CD4-positive, alpha-beta T cell (primary cell): Measurements from ENCODE around the gene ACSL5. TPM values are rescaled to one million over a fixed set of nuclear protein-coding genes. Genes with fewer than 3 reads are reported as not detected.

Experiments
- ATAC-seq: fragments of 200-7000 bp; cut with Tn5 transposase; one replicate; pipeline ENCODE4 v1.10.0; 2022; ENCODE audit warnings: mild to moderate bottlenecking; ENCODE audit not compliant: poor library complexity
- CTCF ChIA-PET: fragments of 350-600 bp; sonication (Branson Sonifier 250); formaldehyde crosslinking; loops from one replicate; lab custom pipeline; 2021; ENCODE audit warnings: antibody characterized with exemption, inconsistent platforms; lab: Charles Lee
- POLR2A ChIA-PET: fragments of 350-600 bp; sonication (Branson Sonifier 250); formaldehyde crosslinking; loops from one replicate; lab custom pipeline; 2021; ENCODE audit warnings: antibody characterized with exemption, inconsistent platforms; lab: Charles Lee
- DNase-seq, 14 experiments: peaks; one replicate each; pipeline ENCODE4 v3.0.0-alpha.2; 2013 to 2020; ENCODE audit warnings: mixed read lengths in 2 of 14
- H3K27ac ChIP-seq, 2 donors: one replicate each; pipeline versions ENCODE4 v1.5.1 to v1.7.0; 2013; ENCODE audit warnings: low read length in 2 of 2, low read depth in 1 of 2, mild to moderate bottlenecking in 1 of 2
- H3K27me3 ChIP-seq, 2 experiments: 1 replicate in 1 of 2; 2 replicates in 1 of 2; pipeline versions ENCODE4 v1.6.1 to v1.7.0; 2013; ENCODE audit warnings: low read length in 2 of 2, control low read depth in 1 of 2, mild to moderate bottlenecking in 1 of 2, moderate library complexity in 1 of 2; ENCODE audit not compliant: insufficient read depth in 2 of 2, control insufficient read depth in 1 of 2
- H3K36me3 ChIP-seq: one replicate; pipeline ENCODE4 v1.6.1; 2013; ENCODE audit warnings: low read length, control low read depth; ENCODE audit not compliant: insufficient read depth
- H3K4me1 ChIP-seq: one replicate; pipeline ENCODE4 v1.6.1; 2013; ENCODE audit warnings: low read length, control low read depth; ENCODE audit not compliant: insufficient read depth
- H3K4me3 ChIP-seq: one replicate; pipeline ENCODE4 v1.5.1; 2013; ENCODE audit warnings: mild to moderate bottlenecking, low read length, moderate library complexity
- H3K9me3 ChIP-seq, 2 experiments: 1 replicate in 1 of 2; 2 replicates in 1 of 2; pipeline versions ENCODE4 v1.6.1 to v1.7.0; 2013; ENCODE audit warnings: low read length in 2 of 2, mild to moderate bottlenecking in 2 of 2, control low read depth in 1 of 2, moderate library complexity in 1 of 2; ENCODE audit not compliant: control insufficient read depth in 1 of 2, insufficient read depth in 1 of 2
- H3K27ac Mint-ChIP-seq: one replicate; pipeline ENCODE4 v1.8.0; 2020; ENCODE audit warnings: mixed read lengths
- H3K27me3 Mint-ChIP-seq: one replicate; pipeline ENCODE4 v1.8.0; 2021; ENCODE audit warnings: mixed read lengths
- H3K36me3 Mint-ChIP-seq: one replicate; pipeline ENCODE4 v1.8.0; 2021; ENCODE audit warnings: low read depth, mixed read lengths
- H3K4me1 Mint-ChIP-seq: one replicate; pipeline ENCODE4 v1.8.0; 2021; ENCODE audit warnings: low read depth, mixed read lengths
- H3K4me3 Mint-ChIP-seq: one replicate; pipeline ENCODE4 v1.8.0; 2020; ENCODE audit warnings: mild to moderate bottlenecking, mixed read lengths
- H3K9me3 Mint-ChIP-seq: one replicate; pipeline ENCODE4 v1.8.0; 2020; ENCODE audit warnings: mixed read lengths
- intact Hi-C, 2 experiments: fragments of 100-400 bp; cut with DNase I in 1 of 2; cut with micrococcal nuclease in 1 of 2; formaldehyde crosslinking; loops; one replicate each; pipeline versions ENCODE4 v1.15.1 to v1.9.0; 2023 to 2025; cut with DNase I, micrococcal nuclease
- total RNA-seq, 174 experiments: library from RNA in 2 of 174; stranded (reverse) in 2 of 174; gene quantifications; one replicate each; pipeline ENCODE4 v1.2.3 and lab custom pipeline; 2021 to 2026
- TF ChIP-seq, protein P1 (sequence below): fragments of 200-600 bp; IDR thresholded peaks from one replicate; pipeline ENCODE4 v1.8.0; 2022; ENCODE audit warnings: antibody characterized with exemption, mild to moderate bottlenecking

Gene ACSL5
- total RNA-seq, 2 experiments from 2014 or later, result 11.4 to 14.1 TPM

DNA sequence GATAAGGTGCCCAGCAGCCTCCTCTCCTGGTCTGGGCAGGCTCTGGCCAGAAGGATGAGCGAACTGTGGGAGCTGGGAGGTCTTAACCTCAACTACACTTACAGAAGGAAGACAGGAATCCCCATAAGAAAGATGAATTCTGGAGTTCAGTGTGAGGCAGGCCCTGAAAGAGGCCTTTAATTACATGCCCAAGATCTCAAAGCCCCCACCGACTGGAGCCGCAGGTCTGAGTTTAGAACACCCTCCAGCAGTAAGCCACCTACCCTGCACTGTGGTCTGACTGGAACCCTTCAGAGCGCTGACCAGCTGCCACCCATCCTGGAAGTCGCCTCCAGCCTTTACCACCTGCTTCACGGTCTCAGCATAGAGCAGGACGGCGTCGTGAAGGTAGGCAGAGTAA lies 28.2 kb upstream of the ACSL5 start:
- DNase-seq (no peak), ATAC-seq (no peak)
- H3K27ac ChIP-seq, result no peak overlapping the region
- Mint-ChIP-seq H3K4me1 (no peaks in the 10 kb centered on the region), H3K27me3 (no peaks in the 10 kb centered on the region), H3K9me3 (no peaks in the 10 kb centered on the region), H3K27ac (no peak overlapping the region), H3K36me3 (no peaks in the 10 kb centered on the region), H3K4me3 (no peak overlapping the region)
- TF ChIP-seq, protein P1, sequence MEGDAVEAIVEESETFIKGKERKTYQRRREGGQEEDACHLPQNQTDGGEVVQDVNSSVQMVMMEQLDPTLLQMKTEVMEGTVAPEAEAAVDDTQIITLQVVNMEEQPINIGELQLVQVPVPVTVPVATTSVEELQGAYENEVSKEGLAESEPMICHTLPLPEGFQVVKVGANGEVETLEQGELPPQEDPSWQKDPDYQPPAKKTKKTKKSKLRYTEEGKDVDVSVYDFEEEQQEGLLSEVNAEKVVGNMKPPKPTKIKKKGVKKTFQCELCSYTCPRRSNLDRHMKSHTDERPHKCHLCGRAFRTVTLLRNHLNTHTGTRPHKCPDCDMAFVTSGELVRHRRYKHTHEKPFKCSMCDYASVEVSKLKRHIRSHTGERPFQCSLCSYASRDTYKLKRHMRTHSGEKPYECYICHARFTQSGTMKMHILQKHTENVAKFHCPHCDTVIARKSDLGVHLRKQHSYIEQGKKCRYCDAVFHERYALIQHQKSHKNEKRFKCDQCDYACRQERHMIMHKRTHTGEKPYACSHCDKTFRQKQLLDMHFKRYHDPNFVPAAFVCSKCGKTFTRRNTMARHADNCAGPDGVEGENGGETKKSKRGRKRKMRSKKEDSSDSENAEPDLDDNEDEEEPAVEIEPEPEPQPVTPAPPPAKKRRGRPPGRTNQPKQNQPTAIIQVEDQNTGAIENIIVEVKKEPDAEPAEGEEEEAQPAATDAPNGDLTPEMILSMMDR, result no peak
- H3K4me1 ChIP-seq, result no peaks in the 10 kb centered on the region
- H3K27me3 ChIP-seq, result no peaks in the 10 kb centered on the region
- no peaks in the 10 kb centered on the region for H3K36me3 ChIP-seq
- no peak overlapping the region for H3K4me3 ChIP-seq
- ChIA-PET CTCF (no interaction called here), POLR2A (no interaction called here)
- no peaks in the 10 kb centered on the region for H3K9me3 ChIP-seq
- intact Hi-C loops, result no loop called here

DNA sequence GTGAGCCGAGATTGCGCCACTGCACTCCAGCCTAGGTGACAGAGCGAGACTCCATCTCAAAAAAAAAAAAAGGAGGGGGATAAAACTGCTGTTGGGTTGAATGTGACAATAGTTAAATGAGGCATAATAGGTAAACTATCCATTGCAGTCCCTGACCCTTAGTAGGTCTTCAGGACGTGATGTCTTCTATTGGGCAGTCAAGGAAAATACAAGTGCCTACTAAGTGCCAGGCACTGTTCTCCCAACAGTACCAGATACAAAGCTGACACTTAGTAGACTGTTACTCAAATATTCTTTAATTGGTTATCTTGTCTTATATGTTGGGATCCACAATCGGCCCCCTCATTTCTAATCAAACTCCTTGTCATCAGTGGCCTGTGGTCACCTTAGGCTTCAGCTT lies 27.1 kb upstream of the ACSL5 start:
- no peaks in the 10 kb centered on the region for H3K36me3 Mint-ChIP-seq
- no peak overlapping the region for H3K27ac ChIP-seq
- H3K9me3 Mint-ChIP-seq, result no peaks in the 10 kb centered on the region
- DNase-seq (no peak), ATAC-seq (no peak)
- no peaks in the 10 kb centered on the region for H3K36me3 ChIP-seq
- intact Hi-C loops, result no loop called here
- H3K27me3 Mint-ChIP-seq, result no peaks in the 10 kb centered on the region
- H3K4me1 Mint-ChIP-seq, result no peaks in the 10 kb centered on the region
- no peak overlapping the region for H3K4me3 Mint-ChIP-seq
- no peak overlapping the region for H3K27ac Mint-ChIP-seq
- TF ChIP-seq, protein P1, result no peak
- no peaks in the 10 kb centered on the region for H3K9me3 ChIP-seq
- ChIA-PET POLR2A (no interaction called here), CTCF (no interaction called here)
- H3K27me3 ChIP-seq, result no peaks in the 10 kb centered on the region
- no peak overlapping the region for H3K4me3 ChIP-seq
- no peaks in the 10 kb centered on the region for H3K4me1 ChIP-seq

DNA sequence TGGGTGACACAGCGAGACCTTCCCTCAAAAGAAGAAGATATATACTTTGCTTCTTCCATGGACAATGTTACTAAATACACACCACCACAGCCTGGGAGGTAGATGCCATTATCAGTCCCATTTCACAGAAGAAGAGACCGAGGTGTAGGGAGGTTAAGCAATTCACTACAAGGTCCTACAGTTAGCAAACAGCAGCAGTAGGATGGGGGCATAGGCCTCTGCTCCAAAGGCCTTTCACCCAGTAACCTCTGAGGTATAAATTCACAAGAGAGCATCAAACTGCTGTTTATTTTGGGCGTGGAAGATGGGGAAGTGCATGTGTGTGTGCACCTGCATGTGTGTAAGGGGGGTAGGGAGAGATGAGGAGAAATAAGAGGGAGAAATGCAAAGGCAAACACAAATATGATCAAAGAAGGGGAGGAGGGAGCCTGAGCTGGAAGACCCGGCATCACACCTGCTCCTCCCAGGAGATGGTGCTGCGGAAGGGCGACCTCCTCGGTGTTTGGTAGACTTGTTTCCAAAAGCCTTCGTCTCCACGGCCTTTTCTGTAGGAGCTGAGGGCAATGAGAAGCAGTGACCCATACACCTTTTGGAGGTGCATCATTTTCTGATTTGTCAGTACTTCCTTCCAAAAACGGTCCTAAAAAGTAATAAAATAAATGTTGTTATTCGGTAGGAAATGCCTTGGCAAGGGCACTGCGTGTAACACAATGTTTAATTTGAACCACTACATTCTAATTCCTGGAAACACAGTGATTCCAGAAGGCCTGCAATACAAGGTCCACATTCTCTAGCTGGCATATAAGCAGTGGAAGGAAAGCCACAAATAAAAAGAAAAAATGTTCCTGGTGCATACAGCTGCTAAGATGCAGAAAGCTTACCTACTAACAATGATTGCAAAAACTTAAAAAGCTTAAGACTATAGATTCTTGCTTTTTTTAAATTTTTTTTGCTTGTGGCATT lies 25.9 kb upstream of the ACSL5 start:
- H3K27ac Mint-ChIP-seq, result no peak overlapping the region
- intact Hi-C loops, result no loop called here

More for the DNA sequence above, 25.9 kb upstream of the ACSL5 start:
- Histone ChIP-seq H3K36me3 (no peaks in the 10 kb centered on the region), H3K27ac (no peak overlapping the region), H3K4me3 (no peak overlapping the region), H3K27me3 (no peaks in the 10 kb centered on the region), H3K9me3 (no peaks in the 10 kb centered on the region), H3K4me1 (no peaks in the 10 kb centered on the region)
- Mint-ChIP-seq H3K36me3 (no peaks in the 10 kb centered on the region), H3K9me3 (no peaks in the 10 kb centered on the region), H3K27me3 (no peaks in the 10 kb centered on the region), H3K4me3 (no peak overlapping the region), H3K4me1 (no peaks in the 10 kb centered on the region)
- DNase-seq, result no peak
- CTCF ChIA-PET, result no interaction called here
- POLR2A ChIA-PET, result no interaction called here
- no peak for ATAC-seq
- TF ChIP-seq, protein P1, result no peak
